ENCODE measurements around the gene DNAJC6.
"Not testable (repeated sequence)": the region's sequence is repeated elsewhere in the genome, so short reads cannot be mapped to it uniquely, and the experiment has no call there.

DNAJC6 gene

GRCh38 chr1:65359888-65360287 lies 50.5 kb downstream of the DNAJC6 start:
- H3K4me3 ChIP-seq (ENCODE audit: low read length): no peak overlapping the region
- TF ChIP-seq ZNF274 (IDR thresholded peaks at IDR 0.05; ENCODE audit: low read depth, low read length): no peak

- H3K4me3 ChIP-seq (ENCODE audit: low read length): no peak overlapping the region
- no peak for TF ChIP-seq ZNF274 (IDR thresholded peaks at IDR 0.05; ENCODE audit: low read depth, low read length)
Measured at GRCh38 chr1:65360648-65361047, 51.3 kb downstream of the DNAJC6 start.

- H3K4me3 ChIP-seq (ENCODE audit: low read length): no peak overlapping the region
- TF ChIP-seq ZNF274 (IDR thresholded peaks at IDR 0.05; ENCODE audit: low read depth, low read length): no peak
Measured at GRCh38 chr1:65362545-65362944, 53.2 kb downstream of the DNAJC6 start.

GRCh38 chr1:65363484-65363883 lies 54.1 kb downstream of the DNAJC6 start:
- no peak overlapping the region for H3K4me3 ChIP-seq (ENCODE audit: low read length)
- no peak for TF ChIP-seq ZNF274 (IDR thresholded peaks at IDR 0.05; ENCODE audit: low read depth, low read length)

- TF ChIP-seq ZNF274 (IDR thresholded peaks at IDR 0.05; ENCODE audit: low read depth, low read length): no peak
- H3K4me3 ChIP-seq (ENCODE audit: low read length): no peak overlapping the region
Measured at GRCh38 chr1:65368403-65368802, 59.1 kb downstream of the DNAJC6 start.

GRCh38 chr1:65371544-65371943 lies 62.2 kb downstream of the DNAJC6 start:
- TF ChIP-seq ZNF274 (IDR thresholded peaks at IDR 0.05; ENCODE audit: low read depth, low read length): no peak
- H3K4me3 ChIP-seq (ENCODE audit: low read length): no peak overlapping the region

- no peak overlapping the region for H3K4me3 ChIP-seq (ENCODE audit: low read length)
- TF ChIP-seq ZNF274 (IDR thresholded peaks at IDR 0.05; ENCODE audit: low read depth, low read length): no peak
Measured at GRCh38 chr1:65372557-65372956, 63.2 kb downstream of the DNAJC6 start.

- TF ChIP-seq ZNF274 (IDR thresholded peaks at IDR 0.05; ENCODE audit: low read depth, low read length): no peak
- no peak overlapping the region for H3K4me3 ChIP-seq (ENCODE audit: low read length)
Measured at GRCh38 chr1:65377496-65378246, 68.3 kb downstream of the DNAJC6 start.

GRCh38 chr1:65378247-65378946 lies 69.1 kb downstream of the DNAJC6 start:
- no peak for TF ChIP-seq ZNF274 (IDR thresholded peaks at IDR 0.05; ENCODE audit: low read depth, low read length)
- no peak overlapping the region for H3K4me3 ChIP-seq (ENCODE audit: low read length)

GRCh38 chr1:65384426-65384825 lies 75.1 kb downstream of the DNAJC6 start:
- H3K4me3 ChIP-seq (ENCODE audit: low read length): not testable (repeated sequence)

- H3K4me3 ChIP-seq (ENCODE audit: low read length): no peak overlapping the region
- no peak for TF ChIP-seq ZNF274 (IDR thresholded peaks at IDR 0.05; ENCODE audit: low read depth, low read length)
Measured at GRCh38 chr1:65386439-65386838, 77.1 kb downstream of the DNAJC6 start.

- no peak for TF ChIP-seq ZNF274 (IDR thresholded peaks at IDR 0.05; ENCODE audit: low read depth, low read length)
- no peak overlapping the region for H3K4me3 ChIP-seq (ENCODE audit: low read length)
Measured at GRCh38 chr1:65387821-65388220, 78.5 kb downstream of the DNAJC6 start.

- no peak for TF ChIP-seq ZNF274 (IDR thresholded peaks at IDR 0.05; ENCODE audit: low read depth, low read length)
- no peak overlapping the region for H3K4me3 ChIP-seq (ENCODE audit: low read length)
Measured at GRCh38 chr1:65388908-65389695, 79.8 kb downstream of the DNAJC6 start.

GRCh38 chr1:65392497-65392896 lies 83.2 kb downstream of the DNAJC6 start:
- no peak for TF ChIP-seq ZNF274 (IDR thresholded peaks at IDR 0.05; ENCODE audit: low read depth, low read length)

GRCh38 chr1:65393347-65393746 lies 84.0 kb downstream of the DNAJC6 start:
- no peak for TF ChIP-seq ZNF274 (IDR thresholded peaks at IDR 0.05; ENCODE audit: low read depth, low read length)
- H3K4me3 ChIP-seq (ENCODE audit: low read length): no peak overlapping the region

More at GRCh38 chr1:65392497-65392896, 83.2 kb downstream of the DNAJC6 start:
- no peak overlapping the region for H3K4me3 ChIP-seq (ENCODE audit: low read length)
